GM21619 (cell line): ENCODE data around the gene LRRC74A.

ENCODE experiments used
- ATAC-seq: cut with Tn5 transposase; IDR thresholded peaks from one replicate; pipeline ENCODE4 v1.9.1; 2021; ENCODE audit not compliant: unreplicated experiment

LRRC74A gene

DNA sequence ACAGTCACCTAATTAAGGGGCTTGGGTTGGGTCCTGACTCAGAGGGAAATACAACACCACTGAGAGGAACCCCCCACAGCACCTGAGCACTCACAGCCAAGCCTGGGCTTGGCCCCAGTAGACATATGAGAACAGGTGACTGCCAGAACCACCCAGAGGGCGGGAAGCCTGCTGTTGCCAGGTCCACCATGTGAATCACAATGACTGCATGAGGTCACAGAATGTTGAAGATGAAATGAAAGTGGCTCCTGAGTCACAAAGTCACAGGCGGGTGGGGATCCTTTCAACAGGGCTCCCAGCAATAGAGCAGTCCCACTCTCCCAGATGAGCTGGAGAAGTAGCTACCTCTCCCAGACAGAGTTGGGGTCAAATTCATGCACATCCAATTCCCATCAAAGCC is at the start of gene LRRC74A:
LRRC74A (plus strand) TSS at position 287 of the 400 bp plus-strand sequence. CDS start 290 bp downstream, outside the sequence.
- no peak for ATAC-seq

DNA sequence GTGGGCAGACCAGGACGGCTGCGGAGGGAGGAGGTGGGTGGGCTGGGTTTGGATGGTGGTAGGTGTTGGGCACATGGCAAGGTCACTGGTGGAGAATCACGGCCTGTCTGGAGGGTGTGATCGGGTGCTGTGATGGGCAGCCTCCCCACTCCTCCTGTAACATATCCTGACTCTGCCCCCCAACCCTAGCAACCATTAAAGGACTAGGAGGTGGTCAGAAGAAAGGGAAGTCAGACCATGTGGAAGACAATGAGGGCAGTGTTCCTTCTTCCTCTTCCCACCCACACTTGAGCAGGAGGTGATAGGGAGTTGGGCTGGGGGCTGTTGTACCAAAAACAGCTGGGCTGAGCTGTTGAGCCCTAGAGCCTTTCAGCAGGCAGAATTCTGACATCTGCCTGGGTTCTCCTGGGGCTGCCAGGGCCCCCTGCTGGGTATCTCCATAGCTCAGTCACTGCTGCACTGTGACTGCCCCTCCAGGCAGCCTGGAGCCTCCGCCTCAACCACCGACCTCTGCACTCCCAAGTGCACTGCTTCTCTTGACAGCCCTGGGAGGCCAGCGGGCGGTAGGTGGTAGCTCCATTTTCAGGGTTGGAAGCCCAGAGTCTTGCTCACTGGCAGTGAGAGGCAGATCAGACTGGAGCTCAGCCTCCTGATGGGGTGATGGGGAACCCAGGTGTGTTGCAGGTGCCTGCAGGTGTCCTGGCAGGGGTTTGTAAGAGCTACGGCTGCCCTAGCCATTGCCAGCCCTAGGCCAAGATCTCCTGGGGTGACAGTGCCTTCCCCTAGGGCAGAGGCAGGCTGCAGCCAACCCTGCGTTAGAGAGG is 49.6 kb upstream of the LRRC74A start:
- ATAC-seq: no peak

- no peak for ATAC-seq
Observed at GRCh38 chr14:76777721-76778120, 48.5 kb upstream of the LRRC74A start.

DNA sequence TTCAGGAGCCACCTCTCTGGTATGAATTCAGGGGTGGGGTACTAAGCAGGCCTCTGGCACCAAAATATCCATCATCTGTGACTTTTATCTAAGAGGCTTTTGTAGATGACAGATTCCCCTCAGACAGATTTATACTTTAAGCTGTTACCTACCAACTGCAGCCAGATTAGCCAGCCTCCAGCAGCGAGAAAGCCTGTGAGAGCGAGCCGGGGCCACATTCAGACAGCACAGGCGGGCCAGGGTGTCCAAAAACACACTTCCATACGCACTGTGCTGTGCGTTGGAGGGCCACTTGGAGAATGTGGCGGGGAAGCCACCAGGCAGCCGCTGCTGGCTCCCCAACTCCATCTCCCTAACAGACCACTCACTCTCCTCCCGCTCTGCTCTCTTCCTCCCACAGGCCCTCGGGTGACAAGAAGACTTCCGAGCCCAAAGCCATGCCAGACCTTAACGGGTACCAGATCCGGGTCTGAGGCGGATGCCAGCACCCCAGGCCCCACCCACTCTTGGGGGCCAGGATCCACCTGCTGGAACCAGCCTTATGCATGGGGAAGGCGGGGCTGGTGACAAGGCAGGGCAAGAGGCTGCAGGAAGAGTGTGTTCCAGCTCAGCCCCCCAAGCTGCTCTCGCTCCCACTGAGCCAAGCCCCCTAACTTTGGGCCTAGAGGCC is 47.5 kb upstream of the LRRC74A start:
- ATAC-seq: no peak

DNA sequence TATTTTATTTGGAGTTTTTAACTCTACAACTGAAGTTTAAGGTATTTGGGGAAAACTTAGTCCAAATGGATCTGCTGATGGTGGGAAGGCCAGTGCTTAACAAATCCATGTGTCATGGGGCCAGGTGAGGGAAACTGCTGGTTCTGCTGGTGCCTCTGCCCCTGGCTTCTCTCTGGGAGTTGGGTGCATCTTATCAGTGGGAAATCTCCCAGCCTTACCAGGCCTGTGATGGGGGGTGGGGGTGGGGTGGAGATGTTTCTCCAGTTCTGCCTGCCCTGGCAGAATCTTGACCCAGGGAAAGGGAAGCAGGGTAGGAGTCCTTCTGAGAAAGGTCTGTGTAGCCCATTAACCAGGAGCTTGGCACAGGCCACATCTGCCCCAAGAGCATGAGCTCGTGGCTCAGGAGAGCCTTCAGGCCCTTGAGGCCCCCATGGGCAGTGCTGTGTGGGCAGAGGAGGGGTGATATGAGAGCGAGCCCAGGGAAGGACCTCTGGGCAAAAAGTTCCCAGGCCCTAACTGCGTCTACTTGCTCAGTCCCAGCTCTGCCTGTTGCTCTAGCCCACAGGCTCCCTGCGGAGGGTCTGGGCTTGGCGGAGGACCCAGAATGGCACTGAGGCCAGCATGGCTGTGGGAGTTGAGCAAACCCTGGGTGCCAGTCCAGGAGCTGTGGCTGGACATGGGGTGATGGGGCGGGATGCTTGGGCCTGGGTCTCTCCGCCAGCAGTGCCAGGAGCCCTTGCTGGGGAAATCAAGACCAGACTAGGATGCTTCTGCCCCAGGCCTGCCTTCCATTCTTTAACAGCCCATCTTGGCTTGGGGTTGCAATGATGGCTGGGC is 46.8 kb upstream of the LRRC74A start:
- no peak for ATAC-seq

DNA sequence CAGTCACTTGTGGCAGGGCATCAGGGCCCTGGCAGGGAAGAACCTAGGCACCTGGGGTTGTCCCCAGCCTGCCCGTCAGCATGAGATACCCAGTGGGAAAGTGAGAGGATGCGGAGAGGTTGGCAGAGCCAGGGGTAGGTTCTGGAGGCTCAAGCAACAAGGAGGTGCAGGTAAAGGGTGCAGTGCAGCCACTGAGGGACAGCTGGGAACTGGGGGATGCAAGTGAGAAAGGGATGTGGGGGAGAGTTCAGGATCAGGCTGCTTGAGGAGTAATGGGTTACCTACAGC is 46.2 kb upstream of the LRRC74A start:
- no peak for ATAC-seq

GRCh38 chr14:76780360-76780759 is 45.8 kb upstream of the LRRC74A start:
- no peak for ATAC-seq

- ATAC-seq: no peak
Observed at GRCh38 chr14:76780875-76781647, 45.1 kb upstream of the LRRC74A start.

DNA sequence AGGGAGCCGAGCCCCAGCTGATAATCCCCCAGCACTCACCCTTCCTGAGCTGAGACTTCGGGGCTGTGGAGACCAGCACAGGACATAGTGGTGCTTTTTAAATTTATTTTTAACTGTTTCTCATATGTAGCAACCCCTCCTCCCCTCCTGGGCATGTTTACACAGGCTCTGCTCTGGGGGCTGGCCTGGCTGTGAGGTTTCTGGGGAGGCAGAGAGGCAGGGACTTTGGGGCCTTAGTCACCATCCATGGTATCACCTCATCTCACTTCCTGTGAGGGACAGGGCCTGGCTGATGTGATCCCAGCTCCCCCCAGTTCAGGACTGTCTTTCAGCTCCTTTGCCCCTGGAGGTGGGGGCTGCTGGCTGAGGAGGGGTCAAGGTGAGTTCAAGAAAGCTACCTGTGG is 44.6 kb upstream of the LRRC74A start:
- no peak for ATAC-seq

GRCh38 chr14:76782115-76782884 is 43.9 kb upstream of the LRRC74A start:
- ATAC-seq: no peak

GRCh38 chr14:76782885-76783566 is 43.2 kb upstream of the LRRC74A start:
- ATAC-seq: no peak

- no peak for ATAC-seq
Observed at GRCh38 chr14:76784266-76784874, 41.8 kb upstream of the LRRC74A start.

- no peak for ATAC-seq
Observed at GRCh38 chr14:76784881-76785280, 41.3 kb upstream of the LRRC74A start.

DNA sequence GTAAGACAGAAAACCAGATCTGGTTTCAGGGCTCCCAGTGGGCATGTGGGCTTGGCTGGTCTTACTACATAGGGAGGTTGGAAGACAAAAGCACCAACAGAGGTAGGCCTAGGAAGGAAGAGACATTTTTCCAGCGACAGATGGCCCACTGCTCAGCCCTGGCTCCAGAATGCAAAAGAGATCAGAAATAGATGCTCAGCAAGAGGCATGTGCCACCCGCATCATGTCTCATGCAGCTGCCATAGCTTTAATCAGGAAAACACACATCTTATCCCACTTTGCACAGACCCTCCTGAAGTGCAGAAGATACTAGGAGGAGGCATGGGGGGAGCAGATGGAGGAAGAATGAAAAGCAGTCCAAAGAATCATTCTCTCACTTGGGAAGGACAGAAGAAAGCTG is 39.6 kb upstream of the LRRC74A start:
- no peak for ATAC-seq

DNA sequence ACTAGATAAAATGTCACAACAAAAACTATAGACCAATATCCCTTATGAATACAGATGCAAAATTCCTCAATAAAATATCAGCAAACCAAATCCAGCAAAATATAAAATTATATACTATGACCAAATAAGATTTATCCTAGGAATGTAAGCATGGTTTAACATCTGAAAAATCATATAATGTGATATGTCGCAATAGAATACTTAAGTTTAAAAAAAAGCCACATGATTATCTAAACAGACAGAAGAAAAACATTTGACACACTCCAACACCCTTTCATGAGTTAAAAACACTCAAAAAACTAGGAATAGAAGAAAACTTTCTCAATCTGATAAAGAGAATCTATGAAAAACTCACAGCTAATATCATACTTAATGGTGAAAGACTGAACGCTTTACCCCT is 33.8 kb upstream of the LRRC74A start:
- ATAC-seq: no peak

GRCh38 chr14:76793324-76793723 is 32.9 kb upstream of the LRRC74A start:
- ATAC-seq: no peak

GRCh38 chr14:76793956-76794355 is 32.3 kb upstream of the LRRC74A start:
- ATAC-seq: no peak

- no peak for ATAC-seq
Observed at GRCh38 chr14:76806446-76806845, 19.8 kb upstream of the LRRC74A start.

GRCh38 chr14:76808011-76808410 is 18.2 kb upstream of the LRRC74A start:
- no peak for ATAC-seq
